DOHH2 (cell line): Measurements from ENCODE around the gene KDM7A.
A peak's percentile ranks its signal among the peaks of the same experiment; 100 is the strongest.

ENCODE experiments used
- H3F3A ChIP-seq: fragments of 200-600 bp; sonication (generic), shearing (Covaris generic); 2 replicates; pipeline ENCODE4 v1.6.0; 2016; ENCODE audit warnings: antibody characterized with exemption, mild to moderate bottlenecking; ENCODE audit not compliant: control insufficient read depth, insufficient read depth
- H3K27ac ChIP-seq: fragments of 200-600 bp; sonication (generic); 2 replicates; pipeline ENCODE4 v1.5.1; 2014; ENCODE audit warnings: low read depth, mild to moderate bottlenecking, low read length, moderate library complexity
- H3K27me3 ChIP-seq: fragments of 200-600 bp; sonication (generic); 2 replicates; pipeline ENCODE4 v1.6.1; 2014; ENCODE audit warnings: mild to moderate bottlenecking, low read length, mixed read lengths; ENCODE audit not compliant: control insufficient read depth
- H3K36me3 ChIP-seq: fragments of 200-600 bp; sonication (generic); 2 replicates; pipeline ENCODE4 v1.6.1; 2014; ENCODE audit warnings: mild to moderate bottlenecking, low read length, moderate library complexity, mixed read lengths; ENCODE audit not compliant: control insufficient read depth
- H3K4me1 ChIP-seq: fragments of 200-600 bp; sonication (generic); 2 replicates; pipeline ENCODE4 v1.6.1; 2014; ENCODE audit warnings: mild to moderate bottlenecking, low read length, mixed read lengths; ENCODE audit not compliant: control insufficient read depth
- H3K4me2 ChIP-seq: fragments of 200-600 bp; sonication (generic); 2 replicates; pipeline ENCODE4 v1.6.0; 2014; ENCODE audit warnings: mild to moderate bottlenecking, low read length, moderate library complexity
- H3K4me3 ChIP-seq: fragments of 200-600 bp; sonication (generic); 2 replicates; pipeline ENCODE4 v1.5.1; 2014; ENCODE audit warnings: mild to moderate bottlenecking, low read length, mixed read lengths
- H3K79me2 ChIP-seq: fragments of 200-600 bp; sonication (generic); 2 replicates; pipeline ENCODE4 v1.6.1; 2014; ENCODE audit warnings: mild to moderate bottlenecking, low read length, mixed read lengths; ENCODE audit not compliant: control insufficient read depth
- H3K9me2 ChIP-seq: fragments of 200-600 bp; sonication (generic); replicated peaks from 2 replicates; pipeline ENCODE4 v1.6.1; 2014; ENCODE audit warnings: mild to moderate bottlenecking, low read length, mixed read lengths; ENCODE audit not compliant: control insufficient read depth
- H3K9me3 ChIP-seq: fragments of 200-600 bp; sonication (generic); 2 replicates; pipeline ENCODE4 v1.6.1; 2014; ENCODE audit warnings: antibody characterized with exemption, low read length, mixed read lengths; ENCODE audit not compliant: control insufficient read depth, insufficient read depth
- H4K20me1 ChIP-seq: fragments of 200-600 bp; sonication (generic); 2 replicates; pipeline ENCODE4 v1.6.0; 2014; ENCODE audit warnings: low read depth, mild to moderate bottlenecking, antibody characterized with exemption, low read length, moderate library complexity; ENCODE audit not compliant: control insufficient read depth, insufficient read depth
- EZH2phosphoT487 ChIP-seq: fragments of 200-600 bp; sonication (generic); IDR thresholded peaks from 2 replicates; pipeline ENCODE4 v1.6.1; 2017; ENCODE audit warnings: borderline replicate concordance, mild to moderate bottlenecking, antibody characterized with exemption, low read length, moderate library complexity, mixed read lengths
- TF ChIP-seq, protein P1 (sequence below): fragments of 200-600 bp; sonication (generic); IDR thresholded peaks from one replicate; pipeline ENCODE4 v1.5.1; 2014; ENCODE audit warnings: antibody characterized with exemption, mild to moderate bottlenecking, low read depth, low read length; ENCODE audit not compliant: poor library complexity, severe bottlenecking

The KDM7A gene

DNA sequence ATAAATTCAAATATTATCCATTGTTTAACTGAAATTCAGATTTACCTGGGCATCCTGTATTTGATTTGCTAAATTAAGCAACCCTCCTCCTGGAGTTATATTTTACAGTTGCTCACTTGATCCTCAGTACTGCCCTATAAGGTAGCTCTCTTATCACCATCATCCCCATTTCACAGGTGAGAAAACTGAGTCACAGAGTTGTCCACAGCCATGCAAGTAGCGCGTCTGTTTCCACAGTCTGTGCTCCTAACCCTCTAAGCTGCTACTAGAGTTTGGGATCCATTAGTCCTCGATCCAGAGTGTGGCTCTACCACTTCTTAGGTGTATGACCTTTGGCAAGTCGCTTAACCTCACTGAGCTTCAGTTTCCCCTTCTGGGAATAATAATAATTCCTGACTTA, 34.9 kb upstream of the KDM7A start:
- Histone ChIP-seq H3K79me2 (no peaks in the 10 kb centered on the region), H3K9me2 (no peaks in the 10 kb centered on the region), H3K4me2 (peak overlapping the region; percentile 37), H3K36me3 (no peaks in the 10 kb centered on the region), H3K9me3 (no peaks in the 10 kb centered on the region), H3K27ac (no peak overlapping the region), H3K4me3 (no peak overlapping the region), H3K27me3 (no peaks in the 10 kb centered on the region), H3K4me1 (peaks cover 88% of the 10 kb centered on the region), H3F3A (peaks cover 22% of the 10 kb centered on the region), H4K20me1 (no peaks in the 10 kb centered on the region)
- TF ChIP-seq, protein P1, sequence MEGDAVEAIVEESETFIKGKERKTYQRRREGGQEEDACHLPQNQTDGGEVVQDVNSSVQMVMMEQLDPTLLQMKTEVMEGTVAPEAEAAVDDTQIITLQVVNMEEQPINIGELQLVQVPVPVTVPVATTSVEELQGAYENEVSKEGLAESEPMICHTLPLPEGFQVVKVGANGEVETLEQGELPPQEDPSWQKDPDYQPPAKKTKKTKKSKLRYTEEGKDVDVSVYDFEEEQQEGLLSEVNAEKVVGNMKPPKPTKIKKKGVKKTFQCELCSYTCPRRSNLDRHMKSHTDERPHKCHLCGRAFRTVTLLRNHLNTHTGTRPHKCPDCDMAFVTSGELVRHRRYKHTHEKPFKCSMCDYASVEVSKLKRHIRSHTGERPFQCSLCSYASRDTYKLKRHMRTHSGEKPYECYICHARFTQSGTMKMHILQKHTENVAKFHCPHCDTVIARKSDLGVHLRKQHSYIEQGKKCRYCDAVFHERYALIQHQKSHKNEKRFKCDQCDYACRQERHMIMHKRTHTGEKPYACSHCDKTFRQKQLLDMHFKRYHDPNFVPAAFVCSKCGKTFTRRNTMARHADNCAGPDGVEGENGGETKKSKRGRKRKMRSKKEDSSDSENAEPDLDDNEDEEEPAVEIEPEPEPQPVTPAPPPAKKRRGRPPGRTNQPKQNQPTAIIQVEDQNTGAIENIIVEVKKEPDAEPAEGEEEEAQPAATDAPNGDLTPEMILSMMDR = no peak
- no peak for TF ChIP-seq EZH2phosphoT487

DNA sequence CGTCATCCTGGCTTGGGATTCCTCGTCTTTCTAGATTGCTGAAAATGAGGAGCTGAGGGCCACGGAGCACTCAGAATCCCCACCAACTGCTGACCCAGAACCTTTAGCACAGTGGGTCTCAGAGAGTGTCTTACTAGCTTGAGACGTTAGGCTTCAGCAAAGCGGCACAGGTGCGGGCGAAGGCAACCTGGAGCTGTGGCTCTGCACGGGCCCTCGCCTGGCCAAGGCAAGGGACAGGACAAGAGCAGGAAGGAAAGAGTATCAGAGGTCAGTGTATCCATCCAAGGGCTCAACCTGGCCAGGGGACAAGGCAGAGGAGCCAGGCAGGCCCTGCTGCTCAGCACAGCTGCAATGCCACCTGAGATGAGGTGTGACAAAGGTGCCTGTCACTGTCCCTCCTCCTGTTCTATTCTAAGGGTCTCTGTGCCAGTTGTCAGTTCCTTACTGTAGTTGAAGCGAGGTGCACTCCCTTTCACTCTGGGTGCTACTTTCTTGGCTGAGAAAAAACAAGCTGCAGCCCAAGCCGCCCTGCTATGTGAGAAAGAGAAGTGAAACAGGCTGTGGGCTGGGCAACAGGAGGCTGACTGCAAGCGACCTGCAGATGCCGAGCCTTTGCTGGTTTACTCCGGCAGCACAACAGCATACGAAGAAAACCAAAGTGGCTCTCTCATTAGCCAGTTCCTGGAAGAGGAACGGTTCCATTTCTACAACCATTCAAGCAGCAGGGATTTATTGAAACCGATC, 33.3 kb upstream of the KDM7A start:
- Histone ChIP-seq H3K79me2 (no peaks in the 10 kb centered on the region), H3K36me3 (no peaks in the 10 kb centered on the region), H3F3A (peaks cover 17% of the 10 kb centered on the region), H3K27me3 (no peaks in the 10 kb centered on the region), H3K9me3 (no peaks in the 10 kb centered on the region), H3K27ac (peak overlapping the region; percentile 87), H3K9me2 (no peaks in the 10 kb centered on the region), H4K20me1 (no peaks in the 10 kb centered on the region), H3K4me3 (peak overlapping the region; percentile 69), H3K4me1 (peaks cover 94% of the 10 kb centered on the region), H3K4me2 (peak overlapping the region; percentile 90)
- TF ChIP-seq, protein P1 = no peak
- TF ChIP-seq EZH2phosphoT487 = no peak

DNA sequence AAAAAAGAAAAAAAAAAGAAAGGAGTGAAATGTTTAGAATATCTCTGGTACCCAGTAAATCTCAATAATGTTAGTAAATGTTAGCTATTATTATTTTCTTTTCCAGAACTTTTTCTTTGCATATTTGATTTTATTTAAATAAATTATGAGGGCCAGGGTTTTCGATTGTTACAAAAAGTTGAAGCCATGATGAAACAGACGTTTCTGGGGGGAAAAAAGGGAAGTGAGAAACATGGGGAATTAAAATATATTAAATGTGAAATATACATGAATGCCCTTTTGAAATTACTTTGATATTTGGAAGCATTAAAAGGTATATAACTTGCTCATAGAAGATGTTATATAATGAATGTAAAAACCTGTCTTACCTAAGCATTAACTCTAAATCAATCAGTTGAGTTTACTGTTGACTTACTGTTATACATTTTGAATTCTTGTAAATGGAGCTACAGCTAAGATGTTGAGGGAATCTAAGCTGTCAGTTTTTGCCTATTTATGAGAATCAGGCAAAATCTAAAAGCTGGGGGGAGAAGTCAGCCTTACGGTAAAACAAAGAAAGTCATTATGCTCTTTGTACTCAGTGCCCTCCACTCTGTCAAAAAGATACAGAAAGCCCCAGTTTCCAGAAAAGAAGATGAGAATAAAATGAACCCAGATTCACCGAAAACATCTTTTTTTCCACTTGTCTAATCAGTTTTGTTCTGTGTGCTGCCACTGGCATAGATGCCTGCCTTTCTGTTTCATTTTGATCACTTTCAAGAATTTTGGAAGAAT, 30.0 kb upstream of the KDM7A start:
- H3K9me2 ChIP-seq = no peaks in the 10 kb centered on the region
- no peaks in the 10 kb centered on the region for H3K27me3 ChIP-seq
- H3K36me3 ChIP-seq = no peaks in the 10 kb centered on the region
- H3K4me2 ChIP-seq = peak overlapping the region; percentile 64
- no peaks in the 10 kb centered on the region for H3K79me2 ChIP-seq
- H3K27ac ChIP-seq = peak overlapping the region; percentile 69
- peaks cover 17% of the 10 kb centered on the region for H3F3A ChIP-seq
- TF ChIP-seq EZH2phosphoT487 = no peak
- TF ChIP-seq, protein P1 = no peak
- peak overlapping the region; percentile 35 for H3K4me3 ChIP-seq
- no peaks in the 10 kb centered on the region for H3K9me3 ChIP-seq
- peaks cover 68% of the 10 kb centered on the region for H3K4me1 ChIP-seq
- H4K20me1 ChIP-seq = no peaks in the 10 kb centered on the region
